PC-3 (cell line): ENCODE measurements around the gene ZNF512B.
"Not testable (repeated sequence)": the region's sequence is repeated elsewhere in the genome, so short reads cannot be mapped to it uniquely, and the experiment has no call there.

Experiments used
- EZH2 ChIP-seq: fragments of 300-600 bp; sonication (generic); IDR thresholded peaks from one replicate; pipeline ENCODE4 v1.6.1; 2017; ENCODE audit warnings: antibody characterized with exemption, mild to moderate bottlenecking, low read length; ENCODE audit not compliant: unreplicated experiment
- TF ChIP-seq, protein P1 (sequence below): fragments of 300-600 bp; sonication (generic); conservative IDR thresholded peaks from 2 replicates; pipeline ENCODE4 v1.5.1; 2017; ENCODE audit warnings: antibody characterized with exemption, low read depth, mild to moderate bottlenecking, low read length

DNA sequence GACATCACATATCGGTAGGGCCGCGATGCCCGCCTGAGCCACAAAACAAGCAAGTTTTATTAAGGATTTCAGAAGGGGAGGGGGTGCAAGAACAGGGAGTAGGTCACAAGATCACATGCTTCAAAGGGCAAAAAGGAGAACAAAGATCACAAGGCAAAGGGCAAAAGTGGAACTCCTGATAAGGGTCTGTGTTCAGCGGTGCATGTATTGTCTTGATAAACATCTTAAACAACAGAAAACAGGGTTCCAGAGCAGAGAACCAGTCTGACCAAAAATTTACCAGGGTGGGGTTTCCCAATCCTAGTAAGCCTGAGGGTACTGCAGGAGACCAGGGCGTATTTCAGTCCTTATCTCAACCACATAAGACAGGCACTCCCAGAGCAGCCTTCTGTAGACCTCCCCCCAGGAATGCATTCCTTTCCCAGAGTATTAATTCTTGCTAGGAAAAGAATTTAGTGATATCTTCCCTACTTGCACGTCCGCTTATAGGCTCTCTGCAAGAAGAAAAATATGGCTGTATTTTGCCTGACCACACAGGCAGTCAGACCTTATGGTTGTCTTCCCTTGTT is 53.3 kb downstream of the ZNF512B start:
- not testable (repeated sequence) for TF ChIP-seq EZH2
- TF ChIP-seq, protein P1, sequence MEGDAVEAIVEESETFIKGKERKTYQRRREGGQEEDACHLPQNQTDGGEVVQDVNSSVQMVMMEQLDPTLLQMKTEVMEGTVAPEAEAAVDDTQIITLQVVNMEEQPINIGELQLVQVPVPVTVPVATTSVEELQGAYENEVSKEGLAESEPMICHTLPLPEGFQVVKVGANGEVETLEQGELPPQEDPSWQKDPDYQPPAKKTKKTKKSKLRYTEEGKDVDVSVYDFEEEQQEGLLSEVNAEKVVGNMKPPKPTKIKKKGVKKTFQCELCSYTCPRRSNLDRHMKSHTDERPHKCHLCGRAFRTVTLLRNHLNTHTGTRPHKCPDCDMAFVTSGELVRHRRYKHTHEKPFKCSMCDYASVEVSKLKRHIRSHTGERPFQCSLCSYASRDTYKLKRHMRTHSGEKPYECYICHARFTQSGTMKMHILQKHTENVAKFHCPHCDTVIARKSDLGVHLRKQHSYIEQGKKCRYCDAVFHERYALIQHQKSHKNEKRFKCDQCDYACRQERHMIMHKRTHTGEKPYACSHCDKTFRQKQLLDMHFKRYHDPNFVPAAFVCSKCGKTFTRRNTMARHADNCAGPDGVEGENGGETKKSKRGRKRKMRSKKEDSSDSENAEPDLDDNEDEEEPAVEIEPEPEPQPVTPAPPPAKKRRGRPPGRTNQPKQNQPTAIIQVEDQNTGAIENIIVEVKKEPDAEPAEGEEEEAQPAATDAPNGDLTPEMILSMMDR = not testable (repeated sequence)
